NCI-H128 (cell line): Measurements from ENCODE around the gene AIRE.
"Not testable (repeated sequence)": the region's sequence is repeated elsewhere in the genome, so short reads cannot be mapped to it uniquely, and the experiment has no call there.

ENCODE experiments used
- DNase-seq: peaks from one replicate; lab custom pipeline; 2025; ENCODE audit not compliant: unreplicated experiment; lab: John Stamatoyannopoulos, UW

Gene AIRE

DNA sequence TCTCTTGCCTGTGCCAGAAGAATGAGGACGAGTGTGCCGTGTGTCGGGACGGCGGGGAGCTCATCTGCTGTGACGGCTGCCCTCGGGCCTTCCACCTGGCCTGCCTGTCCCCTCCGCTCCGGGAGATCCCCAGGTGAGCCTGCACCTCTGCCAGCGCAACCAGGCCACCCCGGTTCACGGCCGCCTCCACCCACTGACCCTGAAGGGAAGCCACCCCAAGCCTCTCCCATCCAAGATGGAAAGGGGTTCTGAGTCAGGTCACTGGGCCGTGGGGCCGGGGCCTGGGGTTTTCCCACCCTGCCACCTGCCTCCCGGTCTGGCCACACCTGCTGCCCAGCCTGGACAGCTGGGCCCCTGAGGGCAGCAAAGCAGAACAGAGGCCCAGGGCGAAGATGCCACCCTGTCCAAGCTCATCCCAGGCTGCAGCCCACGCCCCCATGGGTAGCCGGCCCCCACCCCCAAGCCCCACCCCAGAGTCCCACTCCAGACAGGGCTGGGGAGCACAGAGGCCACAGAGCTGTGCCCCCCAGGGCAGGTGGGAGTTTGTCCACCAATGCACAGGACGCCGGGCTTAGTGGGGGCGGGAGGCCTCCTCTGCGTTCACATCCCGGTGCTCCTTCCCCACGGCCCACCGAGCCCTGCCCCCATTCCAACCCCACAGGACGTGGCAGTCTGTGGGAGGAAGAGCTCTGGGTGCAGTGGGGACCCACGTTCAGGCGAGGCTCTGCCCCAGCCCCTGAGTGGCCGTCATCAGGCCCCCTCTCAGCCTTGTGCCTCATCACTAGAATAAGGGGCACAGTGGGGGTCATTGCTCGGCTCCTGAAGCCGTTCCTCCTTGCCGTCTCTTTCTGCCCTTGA, 5.6 kb downstream of the AIRE start:
- DNase-seq: no peak

DNA sequence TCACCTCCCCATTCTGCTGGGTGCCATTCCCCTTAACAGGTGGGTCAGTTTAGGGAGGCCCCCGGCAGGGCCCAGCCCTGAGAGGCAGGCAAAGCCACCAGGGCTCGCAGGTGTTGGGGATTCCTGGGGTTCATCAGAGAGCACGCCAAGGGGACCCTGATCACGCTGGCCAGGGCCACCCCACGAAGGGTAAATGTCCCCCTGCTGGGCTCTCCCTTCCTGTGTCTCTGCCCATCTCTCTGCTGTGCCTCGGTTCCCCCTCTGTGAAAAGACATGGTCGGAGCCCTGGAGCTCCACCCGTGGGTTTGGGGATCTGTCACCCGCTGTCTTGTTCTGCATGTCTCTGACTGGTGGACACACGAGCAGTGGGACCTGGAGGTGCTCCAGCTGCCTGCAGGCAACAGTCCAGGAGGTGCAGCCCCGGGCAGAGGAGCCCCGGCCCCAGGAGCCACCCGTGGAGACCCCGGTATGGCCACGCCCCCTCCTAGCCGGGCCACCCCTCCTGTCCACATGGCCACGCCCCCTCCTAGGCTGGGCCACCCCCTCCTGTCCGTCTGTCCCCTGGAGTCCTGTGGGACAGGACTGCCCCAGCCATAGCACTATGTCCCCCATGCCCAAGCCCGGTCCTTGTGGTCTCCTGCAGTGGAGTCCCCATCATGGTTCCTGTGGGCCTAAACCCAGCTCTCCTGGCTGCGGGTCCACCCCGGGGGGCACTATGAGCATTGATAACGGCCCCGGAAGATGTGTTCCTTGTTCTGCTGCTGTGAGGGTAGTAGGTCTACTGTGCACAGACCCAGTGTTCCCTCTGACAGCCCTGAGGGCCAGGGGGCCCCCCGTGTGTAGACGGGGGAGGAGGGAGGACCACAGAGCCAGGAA, 6.5 kb downstream of the AIRE start:
- DNase-seq: no peak

DNA sequence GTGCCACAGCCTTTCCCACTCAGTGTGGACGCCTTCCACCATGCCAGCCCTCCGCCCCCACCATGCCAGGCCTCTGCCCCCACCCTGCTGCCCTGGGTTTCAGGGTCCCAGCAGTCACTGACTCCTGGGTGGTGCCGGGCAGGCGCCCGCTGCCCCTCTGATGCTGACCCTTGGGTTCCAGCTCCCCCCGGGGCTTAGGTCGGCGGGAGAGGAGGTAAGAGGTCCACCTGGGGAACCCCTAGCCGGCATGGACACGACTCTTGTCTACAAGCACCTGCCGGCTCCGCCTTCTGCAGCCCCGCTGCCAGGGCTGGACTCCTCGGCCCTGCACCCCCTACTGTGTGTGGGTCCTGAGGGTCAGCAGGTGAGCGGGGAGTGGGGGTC, 7.1 kb downstream of the AIRE start:
- no peak for DNase-seq

DNA sequence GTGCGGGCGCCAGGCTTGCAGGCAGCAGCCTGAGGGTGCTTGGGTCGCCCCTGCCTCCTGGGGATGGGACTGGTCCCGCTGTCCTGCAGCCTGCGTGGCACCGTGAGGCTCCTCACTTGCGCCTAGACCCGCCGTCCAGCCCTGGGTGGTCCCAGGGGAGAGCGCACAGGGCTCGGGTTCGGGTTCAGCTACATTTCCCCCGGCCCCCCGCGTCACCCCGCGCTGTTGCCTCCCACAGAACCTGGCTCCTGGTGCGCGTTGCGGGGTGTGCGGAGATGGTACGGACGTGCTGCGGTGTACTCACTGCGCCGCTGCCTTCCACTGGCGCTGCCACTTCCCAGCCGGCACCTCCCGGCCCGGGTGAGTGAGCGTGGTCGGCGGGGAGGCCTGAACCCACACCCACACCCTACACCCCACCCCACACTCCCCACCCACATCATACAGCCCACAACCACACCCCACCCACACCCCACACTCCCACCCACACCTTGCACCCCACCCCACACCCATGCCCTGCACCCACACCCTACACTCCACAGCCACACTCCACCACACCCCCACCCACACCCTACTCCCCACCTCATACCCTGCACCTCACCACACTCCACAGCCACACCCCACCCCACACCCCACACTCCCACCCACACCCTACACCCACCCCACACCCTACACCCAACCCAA, 8.0 kb downstream of the AIRE start:
- DNase-seq: no peak

DNA sequence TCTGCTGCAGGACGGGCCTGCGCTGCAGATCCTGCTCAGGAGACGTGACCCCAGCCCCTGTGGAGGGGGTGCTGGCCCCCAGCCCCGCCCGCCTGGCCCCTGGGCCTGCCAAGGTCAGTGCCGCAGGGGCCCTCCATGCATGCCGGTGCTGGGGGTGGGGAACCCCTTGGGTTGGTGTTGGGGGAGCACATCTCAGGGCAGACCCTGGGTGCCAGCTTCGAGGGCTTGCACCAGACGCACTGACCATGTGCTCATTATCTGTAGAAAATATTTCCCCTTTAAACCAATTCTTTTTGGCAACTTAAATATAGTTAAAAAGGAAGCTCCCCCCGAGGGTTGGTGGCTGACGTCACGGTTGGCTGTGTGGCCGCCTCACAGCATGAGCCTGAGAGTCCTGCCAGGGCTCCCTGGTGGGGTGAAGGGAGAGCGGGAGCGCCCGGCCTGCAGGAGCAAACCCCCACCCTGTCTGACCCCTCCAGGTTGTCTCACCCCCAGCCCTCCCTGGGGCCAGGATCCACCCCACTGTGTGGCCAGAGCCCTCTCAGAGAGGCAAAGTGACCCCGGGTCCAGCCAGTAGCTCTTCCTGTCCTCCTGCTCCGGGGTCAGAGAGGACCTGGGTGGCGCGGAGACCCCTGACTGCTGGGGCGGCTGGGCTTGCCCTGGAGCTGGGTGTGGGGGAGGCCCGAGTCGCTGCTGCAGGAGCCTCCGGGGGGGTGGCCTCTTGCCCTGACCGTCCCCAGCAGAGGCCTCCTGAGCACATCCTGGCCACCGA, 8.9 kb downstream of the AIRE start:
- DNase-seq: no peak

DNA sequence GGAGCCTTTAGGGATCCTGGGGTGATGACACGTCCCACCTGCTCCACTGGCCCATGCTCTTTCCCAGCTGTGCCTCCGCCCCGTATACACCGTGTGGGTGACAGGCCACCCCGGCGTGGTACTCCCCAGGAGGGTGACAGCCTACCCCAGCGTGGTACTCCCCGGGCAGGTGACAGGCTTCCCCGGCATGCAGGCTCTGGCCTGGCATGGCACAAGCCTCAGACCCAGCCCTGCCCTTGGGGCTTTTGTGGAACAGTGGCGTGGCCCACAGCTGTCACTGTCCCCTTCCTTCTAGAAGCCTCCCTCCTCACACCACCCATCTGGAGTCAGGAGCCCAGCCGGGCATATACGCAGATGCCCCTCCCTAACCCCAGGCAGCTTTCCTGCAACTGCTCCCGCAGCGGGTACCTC, 9.5 kb downstream of the AIRE start:
- no peak for DNase-seq

DNA sequence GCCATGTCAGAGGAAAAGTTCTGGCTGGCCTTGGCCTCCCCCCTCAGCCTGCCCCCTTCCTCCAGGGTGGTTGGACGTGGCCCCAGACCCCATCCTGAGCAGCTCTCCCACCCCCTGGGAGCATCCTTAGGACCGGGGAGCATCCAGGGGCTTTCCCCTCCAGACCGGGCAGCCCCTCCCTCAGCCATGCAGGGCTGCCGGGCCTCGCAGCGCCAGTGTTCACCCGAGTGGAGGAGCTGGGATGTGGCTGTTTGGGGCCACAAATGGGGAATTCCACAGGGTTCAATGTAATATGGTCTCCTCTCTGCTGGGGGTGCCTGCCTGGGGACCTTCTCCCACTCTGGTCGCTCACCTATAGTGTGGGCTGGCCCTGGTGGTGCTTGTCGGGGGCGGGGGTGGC, 10.0 kb downstream of the AIRE start:
- DNase-seq: no peak

DNA sequence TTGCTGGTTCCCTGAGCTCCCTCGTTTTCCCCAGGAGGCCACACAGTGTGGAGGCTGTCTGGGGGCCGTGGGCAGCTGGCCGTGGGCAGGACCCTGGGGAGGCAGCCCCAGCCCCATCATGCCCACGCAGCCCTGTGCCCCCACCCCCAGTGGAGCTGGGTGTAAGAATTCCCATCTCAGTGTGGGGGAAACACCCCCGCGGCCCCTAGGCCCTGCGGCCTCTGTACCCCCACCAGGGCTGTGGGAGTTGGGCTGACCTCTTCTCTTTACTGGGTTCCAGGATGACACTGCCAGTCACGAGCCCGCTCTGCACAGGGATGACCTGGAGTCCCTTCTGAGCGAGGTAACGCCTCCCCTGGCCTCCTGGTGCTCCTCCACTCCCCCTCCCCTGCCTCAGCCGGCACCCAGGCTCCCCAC, 10.4 kb downstream of the AIRE start:
- no peak for DNase-seq

DNA sequence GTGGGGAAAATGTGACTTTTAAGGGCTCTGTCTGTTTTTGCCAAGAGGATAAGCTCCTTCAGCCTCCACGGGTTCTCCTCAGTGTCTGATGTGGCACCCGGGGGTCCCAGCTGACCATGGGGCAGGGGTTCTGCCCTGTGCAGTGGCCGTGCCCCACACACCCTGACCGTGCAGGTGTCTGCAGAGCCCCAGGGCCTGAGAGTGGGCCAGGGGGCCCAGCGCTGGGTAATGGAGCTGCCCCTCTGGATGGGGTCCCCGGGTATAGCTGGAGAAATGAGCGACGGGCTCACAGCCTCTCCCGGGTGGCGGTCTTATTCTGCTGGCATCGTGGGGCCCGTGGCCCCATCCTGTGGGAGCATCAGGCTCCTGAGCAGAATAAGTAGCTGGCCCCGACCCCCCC, 11.2 kb downstream of the AIRE start:
- no peak for DNase-seq

DNA sequence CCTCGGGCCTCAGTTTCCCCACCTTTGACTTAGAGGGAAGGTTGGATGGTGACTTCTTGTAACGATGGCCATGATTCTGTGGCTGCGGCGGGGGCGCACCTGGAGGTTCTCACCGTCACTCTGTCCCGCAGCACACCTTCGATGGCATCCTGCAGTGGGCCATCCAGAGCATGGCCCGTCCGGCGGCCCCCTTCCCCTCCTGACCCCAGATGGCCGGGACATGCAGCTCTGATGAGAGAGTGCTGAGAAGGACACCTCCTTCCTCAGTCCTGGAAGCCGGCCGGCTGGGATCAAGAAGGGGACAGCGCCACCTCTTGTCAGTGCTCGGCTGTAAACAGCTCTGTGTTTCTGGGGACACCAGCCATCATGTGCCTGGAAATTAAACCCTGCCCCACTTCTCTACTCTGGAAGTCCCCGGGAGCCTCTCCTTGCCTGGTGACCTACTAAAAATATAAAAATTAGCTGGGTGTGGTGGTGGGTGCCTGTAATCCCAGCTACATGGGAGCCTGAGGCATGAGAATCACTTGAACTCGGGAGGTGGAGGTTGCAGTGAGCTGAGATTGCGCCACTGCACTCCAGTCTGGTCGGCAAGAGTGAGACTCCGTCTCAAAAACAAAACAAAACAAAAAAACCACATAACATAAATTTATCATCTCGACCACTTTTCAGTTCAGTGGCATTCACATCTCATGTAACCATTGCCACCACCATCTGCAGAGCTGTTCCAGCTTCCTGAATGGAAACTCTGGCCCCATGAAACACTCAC, 12.0 kb downstream of the AIRE start:
- peak; percentile 80 for DNase-seq

DNA sequence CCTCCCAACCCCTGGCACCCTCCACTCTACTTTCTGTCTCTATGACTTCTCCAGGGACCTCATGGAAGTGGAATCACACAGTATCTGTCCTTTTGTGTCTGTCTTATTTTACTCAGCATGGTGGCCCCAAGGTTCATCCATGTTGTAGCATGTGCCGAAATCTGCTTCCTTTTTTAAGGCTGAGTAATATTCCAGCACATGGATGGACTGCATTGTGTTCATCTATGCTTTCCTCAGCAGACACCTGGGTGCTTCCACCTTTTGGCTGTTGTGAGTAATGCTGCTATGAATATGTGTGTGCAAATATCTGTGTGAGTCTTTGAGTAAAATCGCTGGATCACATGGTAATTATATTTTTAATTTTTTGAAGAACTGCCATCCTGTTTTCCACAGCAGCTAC, 12.6 kb downstream of the AIRE start:
- DNase-seq: no peak

DNA sequence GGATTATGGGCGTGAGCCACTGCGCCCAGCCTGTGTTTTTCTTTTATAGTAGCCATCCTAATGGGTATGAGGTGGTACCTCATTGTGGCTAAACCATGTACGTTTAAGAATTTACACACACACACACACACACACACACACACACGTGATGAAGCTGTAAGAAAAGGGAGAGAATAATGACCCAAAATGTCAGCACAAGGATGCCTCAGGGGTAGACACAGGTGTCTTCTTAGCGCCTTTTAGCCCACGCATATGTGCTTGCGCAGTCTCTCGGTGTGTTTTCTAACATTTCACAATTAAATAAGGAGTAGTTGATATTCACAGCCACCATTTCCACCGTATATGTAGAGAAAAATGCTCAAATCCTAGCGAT, 13.4 kb downstream of the AIRE start:
- DNase-seq: no peak

DNA sequence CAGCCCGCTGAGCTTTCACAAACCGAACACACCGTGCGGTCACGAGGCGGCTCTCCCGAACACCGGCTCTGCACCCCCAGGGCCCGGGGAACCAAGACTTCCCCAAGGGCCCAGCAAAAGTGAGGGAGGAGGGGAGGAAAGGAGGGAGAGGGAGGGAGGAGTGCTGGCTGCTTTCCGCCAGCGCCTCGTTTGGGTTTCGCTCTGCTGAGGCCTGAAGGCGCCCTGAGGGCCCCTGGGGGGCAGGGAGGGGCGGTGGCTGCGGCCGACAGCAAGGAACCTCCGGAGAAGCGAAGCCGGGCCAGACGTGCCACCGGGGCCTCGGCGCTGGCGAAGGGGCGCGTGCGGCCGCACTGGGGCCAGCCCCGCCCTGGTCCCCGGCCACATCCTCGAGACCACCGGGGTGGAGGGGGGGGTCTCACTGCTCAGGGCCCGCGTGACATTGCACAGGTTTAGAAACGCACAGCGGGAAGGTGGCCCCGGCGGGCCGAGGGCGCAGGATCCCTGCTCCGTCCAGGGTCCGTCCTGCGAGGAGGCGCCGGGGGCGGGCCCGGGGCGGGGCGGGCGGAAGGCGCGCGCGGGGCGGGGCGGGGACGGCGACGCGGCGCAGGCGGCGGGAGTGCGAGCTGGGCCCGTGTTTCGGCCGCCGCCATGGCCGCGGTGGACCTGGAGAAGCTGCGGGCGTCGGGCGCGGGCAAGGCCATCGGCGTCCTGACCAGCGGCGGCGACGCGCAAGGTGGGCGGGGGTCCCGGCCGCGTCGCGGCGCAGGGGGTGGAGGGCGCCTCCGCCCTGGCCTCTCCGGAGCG, 14.0 kb downstream of the AIRE start, which contains the start of gene PFKL:
Gene PFKL (plus strand): TSS at position 596 of the 804 bp plus-strand sequence. CDS start 53 bp downstream, at position 649.
- no peak for DNase-seq

DNA sequence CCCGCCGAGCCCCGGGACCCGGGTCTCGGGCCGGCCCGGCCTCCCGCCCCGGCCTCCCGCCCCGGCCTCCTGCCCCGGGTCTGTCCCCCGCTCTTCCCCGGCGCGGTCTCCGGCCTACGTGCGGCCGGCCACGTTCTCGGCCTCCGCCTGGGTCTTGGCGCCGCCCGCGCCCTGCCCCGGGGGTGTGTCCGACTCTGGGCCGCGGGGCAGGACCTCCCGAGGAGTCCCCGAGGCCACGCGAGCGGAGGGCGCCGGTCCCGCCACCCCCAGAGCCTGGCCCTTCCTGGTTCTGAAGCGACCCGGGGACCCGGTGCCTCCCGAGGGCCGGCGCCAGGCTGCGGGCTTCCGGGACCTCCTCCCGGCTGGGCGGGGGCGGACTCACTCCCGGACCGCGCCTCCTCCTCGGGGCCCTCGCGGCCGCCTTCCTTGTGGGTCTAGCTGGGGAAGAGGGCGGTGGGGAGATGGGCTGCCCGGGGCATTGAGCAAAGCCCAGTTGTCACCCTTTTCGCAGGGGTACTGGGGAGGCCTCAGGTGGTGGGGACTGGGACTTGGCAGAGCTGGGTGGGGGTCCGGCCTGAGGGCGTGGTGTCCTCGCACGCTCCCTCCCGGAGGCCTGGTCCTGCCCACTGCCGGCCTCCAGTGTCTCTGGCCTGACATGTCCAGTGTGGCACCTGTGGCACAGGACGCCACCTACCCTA, 14.7 kb downstream of the AIRE start:
- DNase-seq: no peak

DNA sequence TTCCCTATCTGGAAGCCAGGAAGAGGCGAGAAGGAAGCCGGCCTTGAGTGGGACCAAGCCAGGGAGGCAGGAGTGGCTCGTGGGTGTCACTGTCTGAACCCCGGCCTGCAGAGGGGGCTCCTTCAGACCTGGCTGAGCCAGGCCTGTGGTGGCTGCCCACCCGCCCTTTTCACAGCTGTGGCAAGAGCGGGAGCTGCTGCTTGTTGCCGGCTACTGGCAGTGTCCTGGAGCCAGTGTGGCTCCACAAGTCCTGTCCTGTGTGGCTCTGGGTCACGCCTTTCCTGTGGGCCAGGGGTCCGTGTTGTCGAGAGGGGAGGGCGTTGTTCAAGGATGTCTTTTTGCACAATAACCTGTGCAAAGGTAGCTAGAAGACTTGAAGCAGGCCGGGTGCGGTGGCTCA, 15.5 kb downstream of the AIRE start:
- no peak for DNase-seq

DNA sequence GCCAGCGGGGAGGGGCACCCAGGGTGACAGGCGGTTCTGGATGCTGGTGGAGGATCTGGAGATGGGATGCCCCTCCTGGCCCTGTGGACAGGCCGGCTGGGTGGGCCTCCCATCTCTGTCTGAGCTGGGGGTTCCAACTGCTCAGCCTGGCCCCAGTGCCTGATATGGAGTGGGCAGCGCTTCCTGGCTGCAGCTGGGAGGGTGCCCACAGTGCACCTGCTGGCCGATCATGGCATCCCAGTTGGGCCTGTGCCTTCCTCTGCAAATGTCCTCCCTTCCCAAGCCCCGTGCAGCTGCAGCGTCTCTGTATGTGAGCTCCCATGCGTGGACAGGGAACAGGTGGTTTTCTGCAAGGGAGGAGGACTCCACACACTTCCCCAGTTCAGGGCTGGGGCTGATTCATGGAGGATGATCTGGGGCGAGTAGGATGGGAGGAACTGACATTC, 16.3 kb downstream of the AIRE start:
- no peak for DNase-seq

DNA sequence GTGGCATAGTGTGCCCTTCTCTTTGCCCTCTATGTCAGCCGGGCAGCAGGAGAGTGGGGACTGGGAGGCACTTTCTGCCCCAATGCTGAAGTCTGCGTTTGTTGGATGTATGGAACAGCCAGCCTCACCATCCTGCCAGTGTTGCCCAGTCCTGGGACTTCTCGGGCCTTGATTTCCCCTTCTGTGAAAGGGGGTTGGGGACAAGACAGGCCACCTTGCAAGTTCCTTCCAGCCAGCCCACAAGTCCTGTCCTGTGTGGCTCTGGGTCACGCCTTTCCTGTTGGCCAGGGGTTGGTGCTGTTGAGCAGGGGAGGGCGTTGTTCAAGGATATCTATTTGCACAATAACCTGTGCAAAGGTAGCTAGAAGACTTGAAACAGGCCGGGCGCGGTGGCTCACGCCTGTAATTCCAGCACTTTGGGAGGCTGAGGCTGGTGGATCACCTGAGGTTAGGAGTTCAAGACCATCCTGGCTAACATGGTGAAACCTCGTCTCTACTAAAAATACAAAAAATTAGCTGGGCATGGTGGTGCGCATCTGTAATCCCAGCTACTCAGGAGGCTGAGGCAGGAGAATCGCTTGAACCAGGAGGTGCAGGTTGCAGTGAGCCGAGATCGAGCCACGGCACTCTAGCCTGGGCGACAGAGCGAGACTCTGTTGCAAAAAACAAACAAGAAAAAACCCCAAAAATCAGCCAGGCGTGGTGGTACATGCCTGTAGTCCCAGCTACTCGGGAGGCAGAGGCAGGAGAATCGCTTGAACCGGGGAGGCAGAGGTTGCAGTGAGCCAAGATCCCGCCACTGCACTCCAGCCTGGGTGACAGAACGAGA, 17.1 kb downstream of the AIRE start:
- DNase-seq: not testable (repeated sequence)
